GM19023 (cell line): ENCODE measurements around the gene FAM32A.
"Not testable (repeated sequence)": the region's sequence is repeated elsewhere in the genome, so short reads cannot be mapped to it uniquely, and the experiment has no call there.

Experiments used
- ATAC-seq: cut with Tn5 transposase; IDR thresholded peaks from one replicate; pipeline ENCODE4 v1.9.1; 2021; ENCODE audit warnings: mild to moderate bottlenecking, moderate library complexity; ENCODE audit not compliant: unreplicated experiment

The FAM32A gene

GRCh38 chr19:16161840-16162239 is 23.4 kb upstream of the FAM32A start:
- ATAC-seq = no peak

DNA sequence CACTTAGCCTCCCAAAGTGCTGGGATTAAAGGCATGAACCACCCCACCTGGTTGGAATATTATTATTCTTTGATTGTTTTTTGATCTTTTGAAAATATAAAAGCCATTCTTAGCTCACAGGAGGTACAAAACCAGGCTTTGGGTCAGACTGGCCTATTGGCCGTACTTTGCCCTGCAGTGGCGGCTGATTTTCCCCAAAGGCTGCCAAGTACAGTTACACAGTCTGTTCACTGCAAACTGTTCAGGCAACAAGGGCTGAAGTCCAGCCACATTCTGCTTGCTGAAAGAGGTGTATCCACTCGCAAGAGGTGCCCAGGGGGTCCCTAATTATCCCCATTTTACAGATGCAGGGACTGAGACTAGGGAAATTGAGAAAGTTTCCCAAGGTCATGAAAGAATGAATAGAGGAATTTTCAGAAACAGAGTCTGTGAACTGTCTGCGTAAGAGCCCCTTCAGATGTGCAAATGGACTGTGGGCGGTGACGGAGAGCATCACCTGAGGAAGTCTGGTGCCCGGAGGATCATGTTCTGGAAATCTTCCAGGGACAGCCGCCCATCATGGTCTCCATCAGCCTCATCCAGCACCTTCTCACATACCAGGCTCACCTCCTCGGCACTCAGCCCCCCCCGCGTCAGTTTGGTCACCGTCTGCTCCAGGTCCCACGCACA is 20.9 kb upstream of the FAM32A start:
- ATAC-seq = no peak

- no peak for ATAC-seq
Measured at GRCh38 chr19:16166417-16166816, 18.8 kb upstream of the FAM32A start.

DNA sequence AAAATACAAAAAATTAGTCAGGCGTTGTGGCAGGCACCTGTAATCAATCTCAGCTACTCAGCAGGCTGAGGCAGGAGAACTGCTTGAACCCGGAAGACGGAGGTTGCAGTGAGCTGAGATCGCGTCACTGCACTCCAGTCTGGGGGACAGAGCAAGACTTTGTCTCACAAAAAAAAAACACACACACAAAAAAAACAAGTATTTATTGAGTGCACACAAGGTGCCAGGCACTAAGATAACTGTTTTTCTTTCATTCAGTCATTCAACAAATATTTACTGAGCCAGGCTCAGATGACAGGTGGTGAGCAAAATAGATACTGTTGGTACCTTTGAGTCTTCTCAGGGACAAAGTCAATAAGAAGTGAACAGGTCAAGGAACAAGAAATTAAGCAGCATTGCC is 18.2 kb upstream of the FAM32A start:
- ATAC-seq = no peak

DNA sequence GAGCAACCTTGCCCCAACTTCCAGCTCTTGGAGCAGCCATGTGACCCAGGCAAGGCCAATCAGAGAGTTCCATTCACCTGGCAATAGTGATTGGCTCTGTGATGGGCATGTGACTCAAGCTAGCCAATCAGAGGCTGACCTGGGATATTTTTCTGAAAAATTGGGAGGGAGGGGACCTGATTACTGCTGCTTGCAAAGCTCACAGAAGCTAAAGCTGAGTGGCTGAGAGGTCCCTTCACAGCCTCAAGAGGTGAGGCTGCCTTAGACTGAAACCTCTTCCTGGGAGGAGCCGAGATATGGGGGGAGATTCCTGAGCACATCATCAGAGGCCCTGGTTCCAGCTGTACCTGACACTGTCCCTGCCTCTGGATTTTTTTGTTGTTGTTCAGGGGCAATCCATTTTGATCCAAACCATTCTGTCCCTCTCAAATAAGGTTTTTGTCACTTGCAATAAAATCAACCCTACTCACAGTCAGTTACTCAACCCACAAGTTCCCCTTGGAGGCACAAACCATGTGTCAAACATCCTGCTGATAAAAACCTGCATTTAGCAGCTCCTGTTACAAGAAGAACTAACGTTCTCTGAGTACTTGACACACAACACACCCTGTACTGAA is 16.6 kb upstream of the FAM32A start:
- no peak for ATAC-seq

DNA sequence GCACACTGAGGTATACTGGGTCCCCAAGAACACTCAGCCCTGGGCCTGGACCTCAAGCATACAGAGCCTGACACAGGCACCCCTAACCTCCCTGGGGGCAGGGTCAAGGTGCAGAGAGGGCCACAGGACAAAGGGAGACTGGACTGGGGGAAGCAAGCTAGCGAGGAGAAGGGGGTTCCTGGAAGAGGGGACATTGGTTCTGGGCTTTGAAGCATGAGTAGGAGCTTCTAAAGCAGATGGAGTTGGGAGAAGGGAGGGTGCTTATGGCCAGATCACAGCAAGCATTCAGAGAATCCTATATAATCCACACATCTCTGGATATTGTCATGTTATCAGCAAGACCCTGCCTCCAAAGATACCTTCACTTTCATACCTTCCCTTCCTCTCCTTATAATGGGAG is 15.1 kb upstream of the FAM32A start:
- no peak for ATAC-seq

DNA sequence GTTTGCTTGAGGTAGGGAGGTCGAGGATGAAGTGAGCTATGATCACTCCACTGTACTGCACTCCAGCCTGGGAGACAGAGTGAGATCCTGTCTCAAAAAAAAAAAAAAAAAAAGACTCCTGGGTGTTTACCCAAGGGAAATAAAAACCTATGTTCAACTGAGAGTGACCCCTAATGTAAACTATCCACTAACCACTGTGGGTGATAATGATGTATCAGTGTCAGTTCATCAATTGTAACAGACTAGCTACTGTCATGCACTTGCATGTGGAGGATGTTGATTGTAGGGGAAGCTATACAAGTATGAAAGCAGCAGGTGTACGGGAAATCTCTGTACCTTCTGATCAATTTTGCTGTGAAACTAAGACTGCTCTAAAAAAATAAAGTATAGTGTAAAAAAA is 9.3 kb upstream of the FAM32A start:
- ATAC-seq = no peak

GRCh38 chr19:16178866-16179265 is 6.3 kb upstream of the FAM32A start:
- not testable (repeated sequence) for ATAC-seq

DNA sequence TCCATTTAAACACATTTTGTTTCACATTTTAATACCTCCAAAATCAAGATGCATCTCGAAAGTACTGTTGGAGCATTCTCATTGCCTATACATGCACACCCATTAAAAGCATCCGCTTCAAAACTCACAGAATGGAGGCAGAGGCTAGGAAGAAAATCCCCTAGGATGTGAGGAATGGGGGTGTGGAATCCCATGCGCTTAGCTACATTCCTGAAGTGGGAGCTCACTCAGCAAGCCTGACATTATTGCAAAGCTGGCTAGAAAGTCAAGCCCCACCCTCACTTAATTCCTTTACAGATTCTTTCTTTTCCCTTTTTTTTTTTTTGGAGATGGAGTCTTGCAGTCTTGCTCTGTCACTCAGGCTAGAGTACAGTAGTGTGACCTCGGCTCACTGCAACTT is 4.6 kb upstream of the FAM32A start:
- ATAC-seq = no peak

- no peak for ATAC-seq
Measured at GRCh38 chr19:16184665-16185122, 516 bp upstream of the FAM32A start.

- ATAC-seq = no peak
Measured at GRCh38 chr19:16185768-16186123, 536 bp downstream of the FAM32A start.

DNA sequence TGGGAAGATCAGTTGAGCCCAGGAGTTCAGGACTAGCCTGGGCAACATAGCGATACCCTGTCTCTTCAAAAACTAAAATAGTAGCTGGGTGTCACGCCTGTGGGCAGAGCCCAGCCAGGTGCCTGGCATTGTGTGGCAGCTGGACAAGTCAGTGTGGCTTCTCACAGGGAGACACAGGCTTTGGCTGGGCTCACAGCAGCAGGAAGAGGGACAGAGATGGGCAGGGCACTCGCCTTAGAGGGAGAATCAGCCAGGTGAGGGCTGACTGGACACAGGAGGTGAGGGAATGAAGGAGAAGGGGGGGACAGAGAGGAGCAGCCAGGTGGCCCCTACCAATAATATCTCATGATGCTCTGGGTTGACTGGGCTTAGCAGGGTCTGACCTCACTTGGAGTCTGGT is 3.3 kb downstream of the FAM32A start:
- no peak for ATAC-seq

- ATAC-seq = no peak
Measured at GRCh38 chr19:16190198-16190597, 5.0 kb downstream of the FAM32A start.

GRCh38 chr19:16190736-16191135 is 5.5 kb downstream of the FAM32A start:
- ATAC-seq = no peak

DNA sequence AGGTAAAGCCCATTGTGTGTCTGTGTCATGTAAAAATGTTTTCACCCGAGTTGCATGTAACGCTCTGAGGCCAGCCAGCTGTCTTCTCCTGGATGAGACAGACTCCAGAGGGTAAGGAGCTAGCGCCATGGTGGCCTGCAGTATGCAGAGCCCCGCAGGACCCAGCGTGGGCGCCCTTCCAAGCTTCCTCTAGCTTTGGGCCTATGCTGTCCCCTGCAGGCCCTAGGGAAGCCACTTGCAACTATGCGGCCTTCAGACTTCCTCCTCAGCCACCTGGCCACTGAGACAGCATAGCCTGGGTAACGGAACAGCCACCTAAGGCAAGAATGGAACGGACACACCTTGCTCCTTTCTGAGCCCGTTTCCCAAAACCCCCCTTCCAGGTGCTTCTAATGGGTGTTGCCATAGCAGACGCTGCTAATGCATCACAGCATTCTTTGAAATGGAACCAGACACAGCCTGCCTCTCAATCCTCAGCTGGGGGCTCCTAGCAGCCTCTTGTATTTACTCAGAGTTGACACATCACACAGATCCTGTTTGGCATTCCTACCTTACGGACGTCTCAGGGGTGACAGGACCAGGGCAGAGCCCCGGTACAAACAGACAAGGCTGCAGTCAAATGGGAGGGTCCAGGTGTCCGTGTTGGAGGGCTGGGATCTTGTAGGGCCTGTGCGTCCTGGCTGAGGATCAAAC is 6.2 kb downstream of the FAM32A start:
- ATAC-seq = no peak

DNA sequence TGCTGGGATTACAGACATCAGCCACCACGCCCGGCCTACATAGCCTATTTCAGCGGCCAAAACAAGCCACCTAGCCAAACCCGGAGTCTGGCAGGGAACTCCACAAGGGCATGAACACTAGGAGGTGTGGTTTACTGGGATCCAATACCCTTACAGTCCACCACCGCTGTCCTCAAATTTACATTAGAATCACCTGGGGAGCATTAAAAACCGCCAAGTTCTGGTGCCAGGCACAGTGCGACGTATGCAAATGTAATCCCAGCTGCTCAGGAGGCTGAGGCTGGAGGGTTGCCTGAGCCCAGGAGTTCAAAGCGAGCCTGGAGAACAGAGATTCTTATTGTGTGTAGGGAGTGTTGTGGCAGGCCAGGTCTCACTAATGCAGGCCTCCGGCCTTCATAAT is 8.3 kb downstream of the FAM32A start:
- no peak for ATAC-seq

- no peak for ATAC-seq
Measured at GRCh38 chr19:16197188-16197621, 12.0 kb downstream of the FAM32A start.

DNA sequence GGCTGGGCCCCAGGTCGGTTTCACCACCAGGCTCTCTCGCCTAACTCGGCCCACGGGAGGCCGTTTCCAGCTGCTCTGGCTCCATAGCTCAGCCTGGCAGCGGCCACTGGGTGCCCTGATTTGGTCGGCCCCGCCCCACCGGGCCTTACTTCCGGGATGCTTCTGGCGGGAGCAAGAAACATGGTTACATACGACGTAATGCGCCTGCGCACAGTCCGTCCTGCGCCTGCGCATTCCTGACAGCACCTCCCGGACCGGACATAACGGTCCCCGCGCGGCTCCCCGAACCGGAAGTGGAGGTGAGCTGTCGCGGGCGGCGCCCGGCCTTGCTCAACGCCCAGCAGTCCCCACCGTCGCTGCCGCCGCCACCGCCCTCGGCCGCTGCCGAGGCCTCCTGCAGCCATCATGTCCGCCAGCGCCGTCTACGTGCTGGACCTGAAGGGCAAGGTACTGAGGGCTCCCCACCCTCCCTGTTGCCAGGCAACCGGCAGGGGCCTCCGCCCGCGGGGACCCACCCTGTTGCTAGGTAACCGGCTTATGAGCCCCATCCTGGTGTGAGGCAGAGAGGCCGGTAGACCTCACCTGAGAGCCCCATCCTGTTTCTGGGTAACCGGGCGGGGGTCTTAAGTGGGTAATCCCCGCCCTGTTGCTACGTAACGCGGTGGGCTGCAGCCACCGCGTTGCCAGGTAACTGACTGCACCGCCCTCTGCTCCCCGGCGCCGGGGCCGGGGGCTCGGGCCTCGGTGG is 12.6 kb downstream of the FAM32A start, which contains the start of gene AP1M1:
Gene AP1M1 (plus strand): TSS at position 290 of the 748 bp plus-strand sequence. CDS start 116 bp downstream, at position 406.
- ATAC-seq = peak; percentile 85

GRCh38 chr19:16198370-16198651 is 13.1 kb downstream of the FAM32A start:
- ATAC-seq = peak; percentile 2

- ATAC-seq = no peak
Measured at GRCh38 chr19:16199275-16199932, 14.2 kb downstream of the FAM32A start.
